SK-MEL-5 (cell line): Measurements from ENCODE around the gene BTBD16. TPM values are rescaled to one million over a fixed set of nuclear protein-coding genes. Genes with fewer than 3 reads are reported as not detected.

ENCODE experiments used
- DNase-seq: peaks from one replicate; pipeline ENCODE4 v3.0.0-alpha.2; 2016; ENCODE audit warnings: low read depth, low spot score
- in situ Hi-C: cut with HindIII; loops from 2 replicates; pipeline ENCODE4 v1.10.0; 2016; ENCODE audit warnings: low sequenced_read_pairs, high pct_unique_total_duplicates, low pct_unique_long_range_greater_than_20kb
- total RNA-seq: library from RNA; depleted of rRNA; stranded (reverse); fragments of >200 nt; shearing (Covaris generic); gene quantifications from 2 replicates; pipeline ENCODE4 v1.2.3, GENCODE V29; 2014

Gene BTBD16
- total RNA-seq, 1 experiment from 2014 or later: not detected

DNA sequence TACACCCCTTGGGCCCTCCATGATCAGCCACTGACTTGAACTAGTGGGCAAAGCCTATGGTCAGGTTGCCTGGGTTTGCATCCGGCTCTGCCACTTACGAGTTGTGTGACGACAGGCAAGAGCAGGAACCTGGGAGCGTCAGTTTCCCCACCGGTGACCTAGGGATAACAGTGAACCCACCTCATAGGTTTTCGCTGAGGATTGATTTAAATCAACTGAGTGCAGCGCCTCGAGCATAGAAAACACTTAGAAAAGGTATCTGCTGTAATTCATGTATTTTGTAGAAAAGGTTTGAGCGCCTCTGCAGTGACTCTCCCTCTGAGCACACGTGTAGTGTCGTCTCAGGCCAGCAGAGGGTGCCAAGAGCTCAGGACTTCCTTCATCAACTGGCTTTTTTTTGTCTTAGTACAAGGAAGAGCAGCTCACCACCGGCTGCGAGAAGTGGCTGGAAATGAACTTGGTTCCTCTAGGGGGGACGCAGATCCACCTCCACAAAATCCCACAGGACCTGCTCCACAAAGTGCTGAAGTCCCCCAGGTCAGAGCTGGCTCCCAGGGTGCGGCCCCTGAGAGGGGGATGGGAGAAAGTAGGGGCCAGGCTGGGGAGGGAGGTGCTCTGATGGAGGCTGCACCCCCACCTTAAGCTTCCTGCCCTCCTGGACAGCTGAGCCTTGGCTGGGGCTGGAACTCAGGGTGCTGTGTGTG lies 27.7 kb downstream of the BTBD16 start:
- peak; percentile 81 for DNase-seq
- in situ Hi-C loops: no loop called here

DNA sequence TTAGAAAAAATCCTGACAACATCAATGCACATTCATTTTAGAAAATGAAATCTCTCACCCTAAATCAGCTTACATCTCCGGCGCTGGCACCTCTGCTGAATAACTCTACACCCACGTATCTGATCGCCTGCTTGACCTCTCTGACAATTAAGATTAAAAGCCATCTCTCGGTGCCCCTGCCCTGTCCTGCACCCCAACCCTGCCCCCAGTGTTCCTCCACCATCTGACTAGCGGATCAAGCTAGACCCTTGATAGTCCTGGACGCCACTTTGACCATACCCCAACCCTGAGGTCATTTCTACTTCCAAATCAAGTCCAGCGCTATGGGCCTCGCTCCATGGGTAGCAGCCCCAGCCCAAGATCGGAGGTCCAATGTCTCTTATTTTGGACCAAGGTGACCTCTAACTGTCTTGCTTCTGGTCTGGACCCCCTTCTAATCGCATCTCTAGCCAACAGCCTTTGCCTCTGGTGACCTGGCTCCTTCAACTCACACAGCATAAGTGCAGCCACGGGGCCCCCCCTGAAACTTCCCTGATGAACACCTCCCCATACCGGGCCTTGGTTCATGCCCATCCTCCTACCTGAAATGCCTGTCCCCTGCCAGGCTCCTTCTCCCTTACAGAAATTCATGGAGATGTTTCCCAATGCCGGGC lies 28.5 kb downstream of the BTBD16 start:
- DNase-seq: no peak
- in situ Hi-C loops: no loop called here

DNA sequence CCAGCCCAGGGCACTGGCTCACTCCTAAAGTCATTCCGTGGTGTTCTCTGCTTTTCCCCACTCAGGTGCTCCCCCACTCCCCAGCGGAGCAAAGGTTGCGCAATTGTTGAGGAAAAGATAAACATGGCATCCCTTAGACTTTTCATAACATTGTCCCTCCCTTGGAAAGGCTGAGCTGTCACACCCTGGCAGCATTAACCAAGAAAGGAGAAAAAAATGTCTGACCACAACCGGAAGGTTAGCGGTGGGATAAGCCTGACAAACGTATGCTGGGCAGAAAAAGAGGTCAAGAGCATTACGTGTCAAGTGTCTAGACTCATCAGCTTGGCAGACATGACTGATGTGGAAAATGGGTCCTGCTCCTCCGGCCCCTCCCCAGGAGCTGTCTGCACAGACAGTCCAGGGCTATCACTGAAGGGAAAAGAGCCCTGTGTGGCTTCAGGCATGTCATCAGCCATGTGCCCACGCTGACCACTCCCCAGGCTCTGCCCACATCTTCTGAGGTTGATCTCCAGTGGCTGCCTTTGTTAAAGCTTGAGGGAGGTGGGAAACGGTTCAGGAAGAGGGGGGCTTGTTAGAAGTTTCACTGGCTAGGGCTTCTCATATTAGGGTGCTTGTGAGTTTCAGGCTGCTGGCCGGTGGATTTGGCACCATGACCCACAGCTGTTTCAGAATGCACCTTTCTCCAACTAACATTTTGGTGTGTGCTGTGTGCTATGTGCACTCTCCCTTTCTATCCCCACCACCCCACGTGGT lies 30.1 kb downstream of the BTBD16 start:
- in situ Hi-C loops: no loop called here

DNA sequence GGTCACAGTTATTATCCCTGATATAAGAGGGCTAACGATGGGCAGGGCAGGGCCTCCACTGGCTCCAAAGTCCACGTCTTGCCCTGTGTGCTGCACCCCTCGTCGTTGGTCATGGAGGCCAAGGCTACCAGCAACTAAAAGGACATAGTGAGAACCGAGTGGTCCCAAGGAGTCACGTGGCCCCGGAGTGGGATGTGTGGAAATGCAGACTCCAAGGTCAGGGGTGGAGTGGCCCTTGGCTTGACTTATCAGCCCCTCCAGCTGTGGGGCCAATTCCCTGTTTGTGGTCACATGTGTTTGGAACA lies 30.7 kb downstream of the BTBD16 start:
- in situ Hi-C loops: no loop called here
- DNase-seq: no peak

More for the DNA sequence above, 30.1 kb downstream of the BTBD16 start:
- no peak for DNase-seq

DNA sequence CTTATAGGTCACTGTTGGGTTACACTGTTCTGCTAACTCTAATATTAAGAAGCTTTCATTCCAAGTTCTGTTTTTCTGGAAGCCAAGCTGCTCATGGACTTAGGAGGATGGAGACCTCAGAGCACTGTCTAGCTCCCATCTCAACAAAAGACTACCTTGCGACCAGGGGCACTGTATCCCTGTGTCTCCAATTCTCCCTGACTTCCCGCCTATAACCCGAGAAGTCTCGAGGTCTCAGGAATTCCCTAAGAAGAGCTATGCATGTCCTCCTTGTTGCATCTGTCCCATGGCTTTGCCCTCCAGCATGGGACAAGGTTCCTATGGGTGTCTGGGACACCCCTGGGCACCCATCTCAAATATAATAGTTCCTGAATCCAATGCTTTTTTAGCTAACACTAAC lies 31.2 kb downstream of the BTBD16 start:
- in situ Hi-C loops: no loop called here

DNA sequence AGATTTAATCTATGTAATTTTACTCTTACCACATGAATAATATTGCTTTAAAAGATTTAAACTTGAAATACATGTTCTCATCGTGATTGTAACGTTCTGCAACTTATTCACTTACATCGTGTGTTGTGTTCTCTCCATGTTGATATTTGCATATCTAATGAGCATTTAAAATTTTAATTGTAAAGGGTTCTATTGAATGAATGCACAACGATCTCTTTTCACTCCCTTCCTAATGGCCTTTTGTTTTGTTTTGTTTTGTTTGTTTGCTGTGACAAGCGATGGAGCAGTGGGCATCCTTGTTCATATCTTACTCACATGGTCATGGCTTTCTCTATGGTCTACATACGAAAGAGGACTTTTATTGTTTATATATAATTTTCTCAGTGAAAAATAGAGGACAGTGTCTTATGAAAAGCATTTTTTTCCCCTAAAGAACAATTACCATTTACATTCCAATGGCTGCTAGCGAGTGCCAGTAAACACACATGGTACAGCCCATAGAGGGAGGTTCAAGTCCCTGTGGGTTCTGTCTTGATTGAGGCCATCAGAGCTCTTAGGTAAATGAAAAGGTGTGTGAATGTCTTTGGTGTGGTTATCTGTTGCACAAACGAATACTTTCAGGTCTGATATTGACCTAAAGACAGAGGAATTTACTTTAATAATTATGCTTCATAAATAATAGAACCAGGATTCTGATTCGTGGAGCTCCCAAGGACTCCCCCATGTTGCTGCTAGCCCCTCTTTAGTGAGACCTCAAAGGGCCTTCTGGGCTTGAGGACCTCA lies 32.4 kb downstream of the BTBD16 start:
- in situ Hi-C loops: no loop called here

More for the DNA sequence above, 31.2 kb downstream of the BTBD16 start:
- DNase-seq: no peak

DNA sequence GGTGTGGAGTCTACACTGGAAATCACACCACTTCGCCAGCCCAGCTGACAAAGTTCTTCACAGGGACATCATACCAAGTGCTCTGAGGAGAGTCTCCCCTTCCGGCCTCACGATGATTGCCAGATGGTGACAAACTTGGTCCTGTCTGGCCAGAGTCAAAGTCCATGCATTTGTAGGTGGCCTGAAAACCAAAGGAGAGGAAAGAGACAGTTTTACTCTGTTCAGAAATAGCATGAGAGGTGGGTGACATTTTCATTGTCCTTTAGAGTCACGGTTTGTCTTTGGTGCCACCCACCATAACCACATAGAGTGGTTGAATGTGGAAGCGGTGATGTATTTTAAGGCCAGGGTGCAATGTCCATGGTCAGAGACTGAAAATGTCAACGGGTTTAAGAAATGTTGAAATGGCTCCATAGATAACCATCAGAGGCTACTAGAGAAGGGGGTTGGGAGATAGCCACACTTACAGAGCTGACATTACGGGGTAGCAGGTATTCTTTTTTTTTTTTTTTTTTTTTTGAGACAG lies 33.0 kb downstream of the BTBD16 start:
- in situ Hi-C loops: no loop called here
- no peak for DNase-seq

More for the DNA sequence above, 32.4 kb downstream of the BTBD16 start:
- DNase-seq: peak; percentile 5

DNA sequence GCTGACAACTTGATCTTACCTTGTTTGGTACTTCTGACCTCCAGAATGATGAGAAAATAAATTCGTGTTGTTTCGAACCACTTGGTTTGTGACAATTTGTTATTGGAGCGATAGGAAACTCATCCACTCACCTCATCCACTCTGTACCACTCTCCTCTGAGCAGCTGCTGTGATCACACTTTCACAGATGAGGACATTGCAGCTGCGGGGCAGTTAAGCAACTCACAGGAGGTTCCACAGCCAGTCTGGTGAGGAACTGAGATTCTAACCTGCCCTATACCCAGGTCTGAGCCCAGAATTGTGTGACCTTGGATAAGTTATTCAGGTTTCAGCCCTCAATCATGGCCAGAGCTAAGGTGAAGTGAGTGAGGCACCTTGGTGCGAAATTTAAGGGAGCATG lies 35.2 kb downstream of the BTBD16 start:
- no peak for DNase-seq
- in situ Hi-C loops: no loop called here

DNA sequence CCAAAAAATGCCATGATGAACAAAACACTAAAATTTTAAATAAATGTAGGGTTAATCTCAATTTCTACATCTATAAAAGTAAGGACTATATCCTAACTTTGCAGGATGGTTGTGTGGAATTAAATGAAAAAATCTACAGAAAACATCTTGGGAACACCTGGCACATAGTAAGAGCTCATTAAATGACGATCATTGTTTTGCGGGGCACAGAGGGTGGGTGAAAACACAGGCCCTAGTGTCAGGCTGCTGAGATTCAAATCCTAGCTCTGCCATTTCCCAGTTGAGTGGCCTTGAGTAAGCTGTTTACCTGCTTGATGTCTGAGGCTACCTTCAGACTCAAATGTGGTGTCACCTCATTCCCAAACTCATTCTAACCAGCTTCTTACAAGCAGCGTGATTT lies 35.6 kb downstream of the BTBD16 start:
- in situ Hi-C loops: no loop called here
- no peak for DNase-seq

DNA sequence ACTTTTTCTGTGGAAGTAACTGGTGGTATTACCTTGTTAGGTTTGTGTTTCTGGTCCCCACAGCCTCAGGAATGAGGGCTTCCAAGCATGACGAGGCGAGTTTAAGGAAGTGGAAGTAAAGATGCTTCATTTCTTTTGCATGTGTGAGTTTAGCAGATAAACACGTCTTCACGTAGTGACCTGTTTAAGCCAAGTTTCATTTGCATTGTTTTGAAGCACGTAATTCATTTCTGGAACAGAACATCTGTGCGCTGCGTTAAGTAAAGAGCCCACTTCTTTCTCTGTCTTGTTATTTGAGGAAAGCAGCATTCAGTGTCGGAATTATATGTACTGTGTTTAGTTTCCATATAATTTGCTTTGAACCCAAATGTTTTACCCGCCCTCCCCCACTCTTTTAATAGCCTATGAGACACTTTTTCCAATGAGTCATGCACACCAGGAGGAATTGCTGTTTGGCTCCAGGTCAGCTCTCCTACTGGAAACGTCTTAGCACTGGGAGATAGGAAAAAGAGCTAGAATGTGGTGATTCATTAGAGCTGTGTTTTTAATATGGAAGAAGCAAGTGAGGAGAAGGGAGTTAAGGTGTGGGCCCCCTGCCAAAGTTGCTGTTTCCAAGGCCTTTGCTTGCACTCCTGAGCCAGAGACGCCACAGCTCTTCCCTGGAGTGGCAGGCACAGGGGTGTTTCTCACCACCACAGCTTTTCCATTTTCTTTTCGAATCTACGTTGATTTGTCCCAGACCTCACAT lies 36.7 kb downstream of the BTBD16 start:
- DNase-seq: peak; percentile 14
- in situ Hi-C loops: no loop called here

DNA sequence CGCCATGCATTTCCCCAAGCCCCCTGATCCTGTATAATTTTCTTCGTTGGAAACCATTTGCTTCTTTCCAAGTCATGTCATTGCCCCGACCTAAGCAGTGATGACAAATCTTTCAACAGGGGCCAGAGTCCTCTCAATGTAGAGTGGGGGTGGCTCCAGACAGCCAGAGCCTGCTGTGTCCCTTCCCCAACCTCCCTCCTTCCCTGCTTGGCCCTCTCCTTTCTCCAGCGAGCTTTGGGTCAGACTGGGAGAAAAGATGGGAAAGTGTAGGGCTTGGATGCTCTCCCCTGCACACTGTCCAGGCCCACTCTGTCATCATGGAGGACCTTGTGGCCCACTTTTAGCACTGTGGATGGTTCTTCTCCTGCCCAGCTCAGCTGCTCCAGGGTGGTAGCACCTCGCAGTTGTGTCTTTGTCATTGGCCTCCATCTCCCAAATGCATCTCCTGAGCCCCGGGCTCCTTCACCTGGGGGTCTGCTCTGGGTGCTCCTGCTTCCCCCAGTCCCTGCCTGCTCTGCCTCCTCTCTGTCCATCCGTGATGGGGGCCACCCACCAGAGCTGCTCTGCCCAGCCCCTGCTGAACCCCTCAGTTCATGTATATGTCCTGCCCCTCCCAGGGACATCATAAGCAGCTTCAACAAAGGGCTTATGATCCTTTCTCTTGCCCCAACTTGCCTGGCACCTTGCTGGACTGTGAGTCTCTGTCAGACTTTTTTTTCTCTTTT lies 37.5 kb downstream of the BTBD16 start:
- no peak for DNase-seq
- in situ Hi-C loops: no loop called here

DNA sequence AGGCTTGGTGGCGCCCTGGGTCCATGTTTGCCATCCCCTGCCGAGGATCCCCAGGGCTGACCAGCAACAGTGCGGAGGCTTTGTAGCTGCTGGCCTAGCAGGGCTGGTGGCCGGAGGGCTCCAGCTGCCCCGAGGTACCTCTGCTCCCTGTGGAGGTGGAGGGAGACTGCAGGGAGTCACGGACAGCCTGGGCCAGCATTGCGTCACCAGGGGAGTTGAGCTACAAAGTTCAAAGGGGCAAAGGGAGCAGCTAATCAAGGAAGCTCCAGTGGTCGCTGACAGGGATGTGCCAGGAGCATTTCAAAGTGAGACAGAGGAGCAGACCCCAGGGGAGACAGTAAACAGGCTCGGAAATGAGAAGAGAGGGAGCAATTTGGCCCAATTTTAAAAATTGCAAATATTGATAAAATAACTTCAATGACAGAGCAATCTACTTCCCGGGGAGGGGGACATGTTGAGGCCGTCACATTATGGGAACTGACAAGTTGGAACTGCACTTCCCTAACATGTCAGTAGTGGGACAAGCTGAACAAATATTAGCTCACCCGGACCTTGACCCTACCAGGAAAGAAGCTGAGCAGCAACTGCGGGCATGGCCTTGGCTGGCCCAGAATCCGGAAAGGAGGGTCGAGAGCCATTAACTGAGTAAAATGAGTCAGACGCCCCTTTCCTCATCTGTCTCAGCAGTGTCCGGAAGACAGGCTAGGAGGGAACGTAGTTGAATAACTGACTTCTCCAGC lies 39.4 kb downstream of the BTBD16 start:
- in situ Hi-C loops: no loop called here
- DNase-seq: no peak

DNA sequence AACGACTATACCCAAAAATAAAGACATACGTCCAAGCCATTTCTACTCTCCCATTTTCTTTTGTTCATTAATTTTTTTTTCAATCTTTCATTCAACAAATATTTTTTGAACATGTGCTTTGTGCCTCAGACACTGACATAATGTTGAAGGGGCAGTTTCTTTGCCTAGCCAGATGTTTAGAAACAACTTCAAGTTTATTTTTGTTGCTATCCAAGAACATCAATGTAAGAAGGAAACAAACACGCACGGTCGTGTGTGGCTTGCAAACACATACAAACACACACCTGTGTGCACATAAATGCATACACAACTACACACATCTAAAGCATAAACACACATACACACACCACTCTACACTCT lies 39.9 kb downstream of the BTBD16 start:
- no peak for DNase-seq
- in situ Hi-C loops: no loop called here

DNA sequence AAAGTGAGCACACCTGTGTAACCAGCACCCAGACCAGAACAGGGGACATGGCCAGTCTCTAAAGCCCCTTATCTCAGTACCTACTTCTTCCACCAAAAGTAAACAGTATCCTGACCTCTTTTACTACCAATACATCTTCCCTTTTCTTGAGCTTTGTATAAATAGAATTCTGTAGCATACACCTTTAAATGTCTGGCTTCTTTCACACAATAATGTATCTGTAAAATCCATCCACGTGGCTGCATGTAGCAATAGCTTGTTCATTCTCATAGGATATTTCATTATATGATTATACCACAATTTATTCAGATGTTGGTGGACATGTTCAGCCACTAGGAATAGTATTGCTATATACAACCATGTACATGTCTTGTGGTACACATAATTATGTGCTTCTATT lies 40.6 kb downstream of the BTBD16 start:
- peak; percentile 20 for DNase-seq
- in situ Hi-C loops: no loop called here

DNA sequence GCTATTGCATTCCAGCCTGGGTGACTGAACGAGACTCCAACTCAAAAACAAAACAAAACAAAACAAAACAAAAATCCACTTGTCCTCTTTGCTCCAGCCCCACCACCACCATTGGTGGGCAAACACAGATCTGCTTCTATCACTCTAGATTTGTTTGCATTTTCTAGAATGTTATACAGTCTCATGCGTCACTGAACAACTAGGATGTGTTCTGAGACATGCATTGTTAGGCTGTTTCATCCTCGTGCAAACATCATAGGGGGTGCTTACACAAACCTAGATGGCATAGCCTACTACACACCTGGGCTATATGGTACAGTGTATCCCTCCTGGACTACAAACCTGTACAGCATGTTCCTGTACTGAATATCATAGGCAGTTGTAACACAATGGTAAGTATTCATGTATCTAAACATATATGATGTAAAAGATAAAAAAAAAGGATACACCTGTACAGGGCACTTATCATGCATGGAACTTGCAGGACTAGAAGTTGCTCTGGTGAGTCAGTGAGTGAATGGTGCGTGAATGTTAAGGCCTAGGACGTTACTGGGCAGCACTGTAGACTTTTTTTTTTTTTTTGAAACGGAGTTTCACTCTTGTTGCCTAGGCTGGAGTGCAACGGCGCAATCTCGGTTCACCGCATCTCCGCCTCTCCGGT lies 45.3 kb downstream of the BTBD16 start:
- no peak for DNase-seq
- in situ Hi-C loops: no loop called here

DNA sequence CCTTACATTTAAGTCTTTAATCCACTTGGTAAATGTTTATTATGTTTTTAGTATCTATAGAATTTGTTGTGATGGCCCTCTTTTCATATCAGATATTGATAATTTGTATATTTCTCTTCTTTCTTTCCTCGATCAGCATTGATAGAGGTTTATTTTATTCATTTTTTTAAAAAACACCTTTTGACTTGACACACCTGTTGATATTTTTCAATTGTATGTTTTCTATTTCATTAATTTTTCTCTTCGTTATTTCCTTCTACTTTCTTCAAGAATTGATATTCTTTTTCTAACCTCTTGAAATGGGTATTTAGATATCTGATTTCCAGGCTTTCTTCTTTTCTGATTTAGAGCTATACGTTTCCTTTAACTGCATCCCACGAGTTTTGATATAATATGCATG lies 50.9 kb downstream of the BTBD16 start:
- in situ Hi-C loops: no loop called here
- DNase-seq: no peak
